Subcutaneous adipose tissue (tissue), 4 donors: Measurements from ENCODE around the gene PDE2A. TPM values are rescaled to one million over a fixed set of nuclear protein-coding genes. Genes with fewer than 3 reads are reported as not detected.

ENCODE experiments used
- CTCF ChIP-seq: fragments of 450-650 bp; IDR thresholded peaks from one replicate; pipeline ENCODE4 v1.5.1; 2016; ENCODE audit warnings: low read depth, mild to moderate bottlenecking, control low read depth, antibody characterized with exemption, moderate library complexity
- total RNA-seq, 4 donors: library from RNA; depleted of rRNA; stranded (reverse); fragments of >200 nt; gene quantifications; one replicate each; pipeline ENCODE4 v1.1.0, GENCODE V29; 2016

Gene PDE2A
- total RNA-seq, 4 donors from 2014 or later, result 51.2 to 325 (median 74.5) TPM

- no peak for TF ChIP-seq CTCF
Measured at GRCh38 chr11:72579816-72580641, 94.2 kb downstream of the PDE2A start.

- TF ChIP-seq CTCF, result no peak
Measured at GRCh38 chr11:72578991-72579815, 95.0 kb downstream of the PDE2A start.

GRCh38 chr11:72578566-72578965 is 95.7 kb downstream of the PDE2A start:
- no peak for TF ChIP-seq CTCF

GRCh38 chr11:72578051-72578450 is 96.2 kb downstream of the PDE2A start:
- no peak for TF ChIP-seq CTCF

GRCh38 chr11:72577271-72577721 is 96.9 kb downstream of the PDE2A start:
- TF ChIP-seq CTCF, result no peak

- TF ChIP-seq CTCF, result no peak
Measured at GRCh38 chr11:72576661-72577060, 97.6 kb downstream of the PDE2A start.

GRCh38 chr11:72576243-72576595 is 98.0 kb downstream of the PDE2A start:
- no peak for TF ChIP-seq CTCF
